Spleen (tissue), 11 donors: Measurements from ENCODE around the gene HERC5. TPM values are rescaled to one million over a fixed set of nuclear protein-coding genes. Genes with fewer than 3 reads are reported as not detected.
A peak's percentile ranks its signal among the peaks of the same experiment; 100 is the strongest.

Experiments
- DNase-seq: peaks from one replicate; pipeline ENCODE4 v3.0.0-alpha.2; 2020
- H3K27ac ChIP-seq, 8 donors: fragments of 200-600 bp; sonication (generic) in 7 of 8; 1 replicate in 4 of 8; 2 replicates in 4 of 8; pipeline versions ENCODE4 v1.5.0 to v1.8.0; 2016 to 2021; ENCODE audit warnings: inconsistent platforms in 4 of 8, mild to moderate bottlenecking in 4 of 8, moderate library complexity in 1 of 8
- H3K27me3 ChIP-seq, 7 donors: fragments of 200-600 bp; sonication (generic) in 6 of 7; replicated peaks in 1 of 7; 1 replicate in 4 of 7; 2 replicates in 3 of 7; pipeline versions ENCODE4 v1.5.0 to v1.8.0; 2016 to 2021; ENCODE audit warnings: inconsistent platforms in 3 of 7, mild to moderate bottlenecking in 1 of 7
- H3K36me3 ChIP-seq, 6 donors: fragments of 200-600 bp; sonication (generic) in 5 of 6; 1 replicate in 4 of 6; 2 replicates in 2 of 6; pipeline versions ENCODE4 v1.5.0 to v1.8.0; 2016 to 2021; ENCODE audit warnings: inconsistent platforms in 2 of 6
- H3K4me1 ChIP-seq, 6 donors: fragments of 200-600 bp; sonication (generic) in 5 of 6; 1 replicate in 3 of 6; 2 replicates in 3 of 6; pipeline versions ENCODE4 v1.5.0 to v1.8.0; 2016 to 2021; ENCODE audit warnings: inconsistent platforms in 3 of 6
- H3K4me3 ChIP-seq, 8 donors: fragments of 200-600 bp; sonication (generic) in 7 of 8; 1 replicate in 4 of 8; 2 replicates in 4 of 8; pipeline versions ENCODE4 v1.5.0 to v1.8.0; 2016 to 2021; ENCODE audit warnings: inconsistent platforms in 4 of 8, mild to moderate bottlenecking in 4 of 8, moderate library complexity in 2 of 8
- H3K9me3 ChIP-seq, 8 donors: fragments of 200-600 bp; sonication (generic) in 7 of 8; 1 replicate in 4 of 8; 2 replicates in 4 of 8; pipeline versions ENCODE4 v1.5.0 to v1.8.0; 2016 to 2021; ENCODE audit warnings: inconsistent platforms in 4 of 8
- CTCF ChIP-seq, 11 experiments: fragments of 200-600 bp in 7 of 11; fragments of 450-650 bp in 4 of 11; sonication (generic) in 4 of 11; IDR thresholded peaks in 8 of 11; conservative IDR thresholded peaks in 3 of 11; 1 replicate in 7 of 11; 2 replicates in 4 of 11; pipeline versions ENCODE4 v1.4.0 to v1.8.0; 2016 to 2021; ENCODE audit warnings: antibody characterized with exemption in 11 of 11, inconsistent platforms in 4 of 11, mild to moderate bottlenecking in 1 of 11
- POLR2A ChIP-seq, 3 donors: fragments of 450-650 bp; IDR thresholded peaks; one replicate each; pipeline ENCODE4 v1.5.1; 2017; ENCODE audit warnings: antibody characterized with exemption in 3 of 3, mild to moderate bottlenecking in 1 of 3
- POLR2AphosphoS5 ChIP-seq, 3 donors: sonication (generic); formaldehyde crosslinking; IDR thresholded peaks; one replicate each; pipeline ENCODE4 v1.5.1; 2017; ENCODE audit warnings: antibody characterized with exemption in 3 of 3
- WGBS, 5 donors: extraction: QIAGEN DNeasy Blood & Tissue Kit in 3 of 5; methylation state at CpG; one replicate each; pipeline versions ENCODE4 v1.1.5 to v1.1.7; 2013 to 2018; 5-methylcytosine and 5-hydroxymethylcytosine counted together
- intact Hi-C: fragments of 100-400 bp; cut with DNase I; formaldehyde crosslinking; loops from one replicate; pipeline ENCODE4 v1.15.0; 2023; ENCODE audit warnings: low total_unique reads
- polyA plus RNA-seq, 3 donors: library from polyadenylated mRNA; stranded (reverse); fragments of 200-250 nt; gene quantifications; one replicate each; pipeline ENCODE4 v1.2.1, GENCODE V29; 2013
- total RNA-seq, 7 donors: library from RNA; depleted of rRNA in 3 of 7; stranded (reverse); fragments of >200 nt in 3 of 7; fragmentation: NEBNext Ultra II Directional in 4 of 7; extraction: Animal tissue kit (Norgen Biotek cat#: 25700) in 4 of 7; gene quantifications; one replicate each; pipeline versions ENCODE4 v1.1.0 to v1.2.1, GENCODE V29; 2016 to 2021
- donor health status: healthy with polysubstance abuse.
- donor health status: DM: no; HTN: no; CAD: no; lungs with moderate emphysema.
- donor health status: DM: no; HTN: no; CAD: no.
- donor health status: Bipolar disorder and iron deficiency.
- donor health status: healthy.
- donor health status: DM: no; HTN: no; CAD: no.
- donor health status: DM: yes; HTN: yes; CAD: no.

HERC5 gene
- total and polyA plus RNA-seq, 10 donors = 3.9 to 19.1 (median 10.5) TPM

- Histone ChIP-seq H3K9me3 (no peaks in the 10 kb centered on the region), H3K27me3 (no peaks in the 10 kb centered on the region), H3K36me3 (peaks cover 0 to 14% (median 3%) of the 10 kb centered on the region in 6 donors), H3K4me3 (peak overlapping the region in 7 of 8 donors; percentile 74 to 96 (median 89)), H3K4me1 (peaks cover 0 to 40% (median 21%) of the 10 kb centered on the region in 6 donors), H3K27ac (peak overlapping the region in 4 of 8 donors; percentile 87 to 88 (median 87))
- intact Hi-C loops = loop anchor here (10.0 kb wide), 1 partner anchor 73 kb away; no protein-coding TSS in a partner anchor
- no peak for DNase-seq
- TF ChIP-seq POLR2A (IDR thresholded peaks at IDR 0.05) (no peak), POLR2AphosphoS5 (IDR thresholded peaks at IDR 0.05) (no peak), CTCF (IDR thresholded peaks at IDR 0.05 in 8 of 11, conservative IDR thresholded peaks at IDR 0.05 in 3 of 11) (no peak)
- WGBS, 5 donors = 38 to 52% (median 42%) methylated on average over 7 of the region's 7 CpGs
Measured at GRCh38 chr4:88458104-88458740, 1.3 kb downstream of the HERC5 start.

GRCh38 chr4:88465653-88466192, 8.8 kb downstream of the HERC5 start:
- DNase-seq = no peak
- H3K9me3 ChIP-seq = no peaks in the 10 kb centered on the region
- 90 to 97% (median 97%) methylated on average over 1 of the region's 1 CpG for WGBS, 5 donors
- intact Hi-C loops = no loop called here
- H3K4me1 ChIP-seq = no peaks in the 10 kb centered on the region
- H3K27ac ChIP-seq = no peak overlapping the region
- TF ChIP-seq POLR2A (IDR thresholded peaks at IDR 0.05) (no peak), POLR2AphosphoS5 (IDR thresholded peaks at IDR 0.05) (no peak), CTCF (IDR thresholded peaks at IDR 0.05 in 8 of 11, conservative IDR thresholded peaks at IDR 0.05 in 3 of 11) (no peak)
- H3K4me3 ChIP-seq = no peak overlapping the region
- no peaks in the 10 kb centered on the region for H3K27me3 ChIP-seq
- H3K36me3 ChIP-seq = peaks cover 5 to 83% (median 36%) of the 10 kb centered on the region in 6 donors

- no peaks in the 10 kb centered on the region for H3K4me1 ChIP-seq
- peaks cover 5 to 92% (median 36%) of the 10 kb centered on the region in 6 donors for H3K36me3 ChIP-seq
- intact Hi-C loops = no loop called here
- no peaks in the 10 kb centered on the region for H3K9me3 ChIP-seq
- no peak overlapping the region for H3K27ac ChIP-seq
- TF ChIP-seq POLR2AphosphoS5 (IDR thresholded peaks at IDR 0.05) (no peak), CTCF (IDR thresholded peaks at IDR 0.05 in 8 of 11, conservative IDR thresholded peaks at IDR 0.05 in 3 of 11) (no peak), POLR2A (IDR thresholded peaks at IDR 0.05) (no peak)
- DNase-seq = no peak
- no peaks in the 10 kb centered on the region for H3K27me3 ChIP-seq
- 66 to 80% (median 76%) methylated on average over 2 of the region's 2 CpGs for WGBS, 5 donors
- no peak overlapping the region for H3K4me3 ChIP-seq
Measured at GRCh38 chr4:88467392-88467791, 10.5 kb downstream of the HERC5 start.

- Histone ChIP-seq H3K9me3 (no peaks in the 10 kb centered on the region), H3K27me3 (no peaks in the 10 kb centered on the region), H3K4me3 (no peak overlapping the region), H3K36me3 (peaks cover 0 to 69% (median 13%) of the 10 kb centered on the region in 6 donors), H3K27ac (no peak overlapping the region), H3K4me1 (no peaks in the 10 kb centered on the region)
- WGBS, 5 donors = 64 to 79% (median 70%) methylated on average over 4 to 5 of the region's 5 CpGs
- TF ChIP-seq POLR2AphosphoS5 (IDR thresholded peaks at IDR 0.05) (no peak), POLR2A (IDR thresholded peaks at IDR 0.05) (no peak), CTCF (IDR thresholded peaks at IDR 0.05 in 8 of 11, conservative IDR thresholded peaks at IDR 0.05 in 3 of 11) (no peak)
- intact Hi-C loops = loop anchor here (10.0 kb wide), 1 partner anchor 193 kb away; the partner anchor contains the start of gene PPM1K
- DNase-seq = no peak
Measured at GRCh38 chr4:88477229-88477860, 20.4 kb downstream of the HERC5 start.
